Fibroblast of villous mesenchyme (primary cell): Measurements from ENCODE around the gene TEDC2. TPM values are rescaled to one million over a fixed set of nuclear protein-coding genes. Genes with fewer than 3 reads are reported as not detected.

Experiments
- DNase-seq: peaks from one replicate; pipeline ENCODE4 v3.0.0-alpha.2; 2010; ENCODE audit warnings: low read depth
- H3K4me3 ChIP-seq: 2 replicates; pipeline ENCODE4 v1.5.1; 2011; ENCODE audit warnings: low read depth, mild to moderate bottlenecking, low read length
- total RNA-seq: library from RNA; depleted of rRNA; stranded (reverse); fragments of >200 nt; gene quantifications from 2 replicates; pipeline ENCODE4 v1.2.3, GENCODE V29; 2012
- TF ChIP-seq, protein P1 (sequence below): IDR thresholded peaks from 2 replicates; pipeline ENCODE4 v1.5.1; 2012; ENCODE audit warnings: low read depth, mild to moderate bottlenecking, low read length; ENCODE audit not compliant: insufficient read depth

The TEDC2 gene
- total RNA-seq, 1 donor = 6.9 TPM

DNA sequence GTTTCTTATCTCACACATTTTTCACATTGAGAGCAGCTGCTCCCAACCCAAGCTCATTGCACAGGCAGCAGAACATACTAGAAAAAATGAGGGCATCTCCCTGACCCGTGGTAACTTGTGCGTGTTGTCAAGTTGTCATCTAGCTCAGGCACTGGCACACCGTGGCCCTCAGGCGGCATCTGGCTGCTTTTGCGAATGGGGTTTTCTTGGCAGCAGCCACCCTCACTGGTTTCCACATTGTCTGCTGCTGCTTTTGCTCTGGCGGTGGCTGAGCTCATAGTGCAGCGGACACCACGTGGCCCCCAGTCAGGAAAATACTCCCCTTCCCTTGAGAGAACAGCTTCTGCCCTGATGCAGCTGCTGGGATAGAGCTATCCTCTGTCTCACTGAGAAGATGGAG lies 9.4 kb upstream of the TEDC2 start:
- no peak for DNase-seq
- H3K4me3 ChIP-seq = no peak overlapping the region
- TF ChIP-seq, protein P1, sequence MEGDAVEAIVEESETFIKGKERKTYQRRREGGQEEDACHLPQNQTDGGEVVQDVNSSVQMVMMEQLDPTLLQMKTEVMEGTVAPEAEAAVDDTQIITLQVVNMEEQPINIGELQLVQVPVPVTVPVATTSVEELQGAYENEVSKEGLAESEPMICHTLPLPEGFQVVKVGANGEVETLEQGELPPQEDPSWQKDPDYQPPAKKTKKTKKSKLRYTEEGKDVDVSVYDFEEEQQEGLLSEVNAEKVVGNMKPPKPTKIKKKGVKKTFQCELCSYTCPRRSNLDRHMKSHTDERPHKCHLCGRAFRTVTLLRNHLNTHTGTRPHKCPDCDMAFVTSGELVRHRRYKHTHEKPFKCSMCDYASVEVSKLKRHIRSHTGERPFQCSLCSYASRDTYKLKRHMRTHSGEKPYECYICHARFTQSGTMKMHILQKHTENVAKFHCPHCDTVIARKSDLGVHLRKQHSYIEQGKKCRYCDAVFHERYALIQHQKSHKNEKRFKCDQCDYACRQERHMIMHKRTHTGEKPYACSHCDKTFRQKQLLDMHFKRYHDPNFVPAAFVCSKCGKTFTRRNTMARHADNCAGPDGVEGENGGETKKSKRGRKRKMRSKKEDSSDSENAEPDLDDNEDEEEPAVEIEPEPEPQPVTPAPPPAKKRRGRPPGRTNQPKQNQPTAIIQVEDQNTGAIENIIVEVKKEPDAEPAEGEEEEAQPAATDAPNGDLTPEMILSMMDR = no peak

DNA sequence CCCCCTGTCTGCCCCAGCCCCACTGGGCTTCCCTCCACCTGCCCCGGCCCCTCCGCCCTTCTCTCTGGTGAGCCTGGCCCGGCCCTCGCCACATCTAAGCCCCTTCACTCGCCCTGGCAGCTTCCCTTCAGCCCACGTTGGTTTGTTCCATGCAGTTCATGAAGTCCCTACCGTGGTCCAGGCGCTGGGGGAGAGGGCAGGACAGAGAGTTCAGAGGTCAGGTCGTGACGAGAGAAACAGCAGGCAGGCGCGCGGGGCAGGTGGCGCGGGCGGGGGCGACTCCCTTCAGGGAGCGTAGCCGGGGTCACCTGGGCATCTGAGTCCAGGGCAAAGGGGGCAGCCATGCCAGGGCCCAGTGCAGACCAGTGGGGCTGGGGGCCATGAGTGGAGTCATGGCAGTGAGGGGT lies 8.9 kb upstream of the TEDC2 start:
- H3K4me3 ChIP-seq = no peak overlapping the region
- DNase-seq = no peak
- TF ChIP-seq, protein P1 = no peak

DNA sequence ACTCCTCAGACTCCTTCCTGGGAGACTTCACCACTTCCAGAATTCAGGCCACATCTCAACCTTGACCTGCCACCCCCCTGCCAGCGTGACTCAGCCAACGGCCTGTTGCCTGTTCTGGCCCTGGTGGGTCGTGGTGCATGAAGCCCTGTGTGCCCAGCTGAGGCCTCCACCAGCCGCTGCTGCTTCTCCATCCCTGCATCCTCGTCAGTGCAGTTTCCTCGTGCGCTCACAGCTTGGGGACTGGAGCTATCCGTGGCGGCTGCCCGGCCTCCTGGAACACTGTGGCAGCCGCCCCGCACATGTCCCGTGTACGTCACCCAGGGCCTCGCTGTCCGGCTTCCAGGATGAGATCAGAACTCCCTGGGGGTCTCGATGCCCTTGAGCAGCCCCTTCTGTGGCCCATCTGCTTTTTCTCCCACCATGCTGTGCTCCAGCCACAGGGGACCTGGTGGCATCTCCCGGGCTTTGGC lies 8.0 kb upstream of the TEDC2 start:
- DNase-seq = no peak
- TF ChIP-seq, protein P1 = no peak
- no peak overlapping the region for H3K4me3 ChIP-seq

DNA sequence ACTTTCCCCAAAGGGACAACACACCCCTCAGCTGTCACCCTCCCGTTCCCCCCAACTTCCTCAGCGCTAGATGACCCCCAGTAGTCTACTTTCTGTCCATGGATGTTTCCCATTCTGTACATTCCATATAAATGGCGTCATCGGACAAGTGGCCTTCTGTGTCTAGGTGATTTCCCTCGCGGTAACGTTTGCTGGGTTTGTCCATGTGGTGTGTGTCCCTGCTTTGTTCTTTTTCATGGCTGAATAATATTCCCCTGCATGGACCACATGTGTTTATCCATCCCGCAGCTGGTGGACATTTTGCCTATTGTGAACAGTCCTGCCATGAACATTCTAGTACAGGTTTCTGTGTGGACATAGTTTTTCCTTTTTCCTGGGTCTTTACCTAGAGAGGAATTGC lies 7.3 kb upstream of the TEDC2 start:
- no peak overlapping the region for H3K4me3 ChIP-seq
- no peak for DNase-seq
- TF ChIP-seq, protein P1 = no peak

DNA sequence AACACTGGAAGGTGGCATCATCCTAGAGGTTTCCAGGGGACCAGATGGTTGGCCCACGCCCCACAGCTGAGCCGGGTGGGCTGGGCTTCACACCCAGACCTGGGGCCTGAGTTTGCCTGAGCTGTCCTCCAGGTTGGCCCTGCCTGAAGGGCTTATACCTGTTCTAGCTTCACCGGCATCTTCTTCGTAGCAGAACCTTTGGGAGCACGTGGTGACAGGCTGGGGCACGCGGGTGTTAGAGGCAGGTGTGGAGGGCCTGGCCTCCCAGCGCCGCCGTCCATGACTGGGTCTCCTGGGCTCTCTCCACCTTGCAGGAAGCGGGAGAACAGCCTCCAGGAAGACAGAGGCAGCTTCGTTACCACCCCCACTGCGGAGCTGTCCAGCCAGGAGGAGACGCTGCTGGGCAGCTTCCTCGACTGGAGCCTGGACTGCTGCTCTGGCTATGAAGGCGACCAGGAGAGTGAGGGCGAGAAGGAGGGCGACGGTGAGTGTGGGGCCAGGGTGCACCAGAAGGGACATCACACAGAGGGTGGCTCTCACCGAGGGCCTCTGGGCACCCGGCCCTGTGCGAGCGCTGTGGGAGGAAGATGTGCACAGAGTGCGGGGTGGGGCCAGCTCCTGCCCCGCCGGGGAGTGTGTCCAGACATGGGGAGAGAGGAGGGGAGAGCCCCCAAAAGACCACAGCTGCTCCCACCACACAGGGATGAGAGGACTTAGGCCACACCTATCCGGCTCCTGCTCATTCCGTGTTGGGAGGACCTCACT lies 4.6 kb upstream of the TEDC2 start:
- no peak overlapping the region for H3K4me3 ChIP-seq
- TF ChIP-seq, protein P1 = no peak
- DNase-seq = no peak

DNA sequence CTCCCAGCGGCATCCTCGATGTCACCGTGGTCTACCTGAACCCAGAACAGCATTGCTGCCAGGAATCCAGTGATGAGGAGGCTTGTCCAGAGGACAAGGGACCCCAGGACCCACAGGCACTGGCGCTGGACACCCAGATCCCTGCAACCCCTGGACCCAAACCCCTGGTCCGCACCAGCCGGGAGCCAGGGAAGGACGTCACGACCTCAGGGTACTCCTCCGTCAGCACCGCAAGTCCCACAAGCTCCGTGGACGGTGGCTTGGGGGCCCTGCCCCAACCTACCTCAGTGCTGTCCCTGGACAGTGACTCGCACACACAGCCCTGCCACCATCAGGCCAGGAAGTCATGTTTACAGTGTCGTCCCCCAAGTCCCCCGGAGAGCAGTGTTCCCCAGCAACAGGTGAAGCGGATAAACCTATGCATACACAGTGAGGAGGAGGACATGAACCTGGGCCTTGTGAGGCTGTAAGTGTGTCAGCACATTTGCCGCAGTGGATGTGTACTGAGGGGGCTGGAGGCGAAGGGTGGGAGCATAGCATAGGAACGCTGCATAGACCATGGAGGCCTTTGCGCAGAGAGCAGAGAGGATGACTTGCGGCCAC lies 3.3 kb upstream of the TEDC2 start:
- no peak overlapping the region for H3K4me3 ChIP-seq
- TF ChIP-seq, protein P1 = no peak
- DNase-seq = no peak
